Left forelimb (tissue), 1 donor: ENCODE data around the gene CNOT6L.

ENCODE experiments used
- DNase-seq: peaks from one replicate; pipeline ENCODE4 v3.0.0-alpha.2; 2018; ENCODE audit warnings: low spot score

The CNOT6L gene

DNA sequence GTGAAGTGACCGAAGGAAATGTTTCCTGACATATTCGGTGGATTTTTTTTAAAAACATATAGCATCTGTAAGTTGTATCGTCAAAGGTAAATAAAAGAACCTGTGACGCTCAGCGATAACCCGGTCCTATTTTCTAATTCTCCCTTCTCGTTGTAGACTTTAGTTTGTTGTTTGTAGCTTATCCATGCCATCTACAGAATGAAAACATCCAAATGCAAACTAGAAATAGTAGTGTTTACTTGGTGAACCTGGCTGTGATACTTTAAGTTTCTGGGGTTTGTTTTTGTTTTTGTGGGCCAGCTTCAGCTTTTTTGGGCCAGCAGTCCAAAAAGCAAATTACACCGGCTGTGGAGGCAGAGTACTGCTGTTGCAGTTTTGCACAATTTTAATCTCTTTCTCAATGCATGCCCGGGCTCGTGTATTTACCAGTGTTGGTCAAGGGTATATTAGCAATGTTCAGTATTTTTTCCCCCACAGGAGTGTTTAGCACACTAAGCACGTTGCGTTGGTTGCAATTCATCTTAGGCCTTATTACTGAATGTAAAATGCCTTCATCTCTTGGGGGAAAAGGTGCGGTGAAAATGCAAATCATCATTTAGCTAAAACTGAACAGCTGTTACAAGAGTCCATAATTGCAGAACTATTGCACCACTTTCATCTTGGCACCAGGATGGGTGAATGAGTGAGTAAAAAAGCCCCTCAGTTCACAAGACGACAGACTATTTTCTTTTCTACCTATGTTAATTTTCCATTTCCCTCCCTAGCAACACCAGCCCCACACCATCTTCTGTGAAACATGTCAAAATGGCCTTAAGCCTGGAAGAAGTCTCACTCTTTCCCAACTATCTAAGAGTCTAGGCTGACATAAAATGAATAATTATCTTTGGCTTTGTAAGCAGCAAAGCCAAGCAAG lies 1.7 kb upstream of the CNOT6L start:
- no peak for DNase-seq

DNA sequence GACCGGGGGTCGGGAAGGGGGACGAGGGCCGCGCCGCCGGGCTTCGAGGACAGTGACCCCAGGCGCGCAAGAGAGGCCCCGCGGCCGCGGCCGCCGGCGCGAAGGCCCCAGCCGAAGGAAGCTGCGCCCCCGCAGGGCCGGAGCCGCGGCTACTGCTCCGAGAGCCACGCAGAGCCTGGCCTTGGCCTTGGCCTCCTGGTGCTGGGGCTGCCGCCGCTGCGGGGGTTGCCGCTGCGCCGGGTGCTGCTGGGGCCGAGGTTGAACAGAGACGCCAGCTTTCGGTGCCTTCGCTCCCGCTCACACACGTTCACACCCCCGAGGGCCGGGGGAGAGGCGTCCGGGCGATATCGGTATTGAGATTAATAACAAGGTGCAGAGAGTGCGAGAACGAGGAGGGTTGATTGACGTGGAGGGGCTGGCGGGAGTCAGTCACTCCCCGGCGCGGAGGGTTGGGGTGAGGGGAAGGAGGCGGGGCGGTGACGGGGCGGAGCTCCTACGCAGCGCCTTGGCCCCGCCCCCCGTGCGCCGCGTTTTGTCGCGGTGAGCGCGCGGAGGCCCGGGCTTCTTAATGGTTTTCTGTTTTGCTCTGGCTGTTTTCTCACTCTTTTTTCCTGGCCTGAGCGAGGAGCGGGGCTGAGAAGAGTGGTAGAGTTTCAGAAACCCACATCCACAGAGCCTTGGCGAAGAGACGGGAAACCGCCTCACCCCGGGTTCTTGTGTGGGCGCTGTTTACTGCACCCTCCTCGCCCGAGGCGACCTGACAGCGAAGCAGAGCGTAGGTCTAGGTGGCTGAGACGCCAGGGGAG lies 878 bp upstream of the CNOT6L start:
- DNase-seq: peak; percentile 92

DNA sequence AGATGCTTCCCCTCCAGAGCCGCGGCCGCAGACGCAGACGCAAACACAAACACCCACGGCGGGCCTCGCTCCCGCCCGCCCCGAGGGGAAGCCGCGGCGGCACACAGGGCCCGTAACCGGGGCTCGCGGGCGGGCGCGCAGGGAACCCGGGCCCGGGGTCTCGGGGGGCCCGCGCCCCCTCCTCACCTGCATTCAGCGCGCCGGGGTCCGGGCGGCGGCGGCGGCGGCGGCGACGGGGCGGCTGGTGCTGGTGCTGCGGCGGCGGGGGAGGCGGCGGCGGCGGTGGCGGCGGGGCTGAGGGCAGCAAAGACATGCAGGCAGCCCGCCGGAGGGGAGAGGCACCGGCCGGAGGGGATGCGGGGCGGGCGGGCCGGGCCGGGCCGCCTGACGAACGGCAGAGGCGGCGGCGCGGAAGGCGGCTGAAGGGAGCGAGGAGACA lies 255 bp upstream of the CNOT6L start:
- DNase-seq: peak; percentile 76

DNA sequence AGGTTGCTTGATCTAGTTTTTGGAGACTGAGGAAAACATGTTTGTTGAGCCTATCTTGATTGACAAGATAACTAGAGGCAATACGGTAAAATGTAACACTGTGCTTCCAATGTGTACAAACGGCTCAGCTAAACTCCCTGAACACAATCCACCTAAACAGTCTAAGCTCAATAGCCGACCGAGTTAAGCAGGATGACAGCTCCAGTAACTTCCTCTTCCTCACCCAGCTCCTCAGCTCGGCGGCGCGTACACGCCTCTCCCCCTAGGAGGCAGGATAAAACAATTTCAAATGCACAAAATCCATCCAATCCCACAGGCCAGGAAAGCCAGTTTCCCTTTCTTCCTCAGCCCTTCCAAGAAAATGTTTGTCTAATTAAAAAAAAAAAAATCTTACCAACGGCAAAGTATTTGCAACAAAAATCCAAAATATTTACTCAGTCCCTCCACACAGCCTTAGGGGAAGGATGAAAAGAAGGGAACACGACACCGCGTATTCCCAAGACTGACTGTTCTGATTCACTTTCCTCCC lies 1.0 kb downstream of the CNOT6L start:
- DNase-seq: peak; percentile 78

DNA sequence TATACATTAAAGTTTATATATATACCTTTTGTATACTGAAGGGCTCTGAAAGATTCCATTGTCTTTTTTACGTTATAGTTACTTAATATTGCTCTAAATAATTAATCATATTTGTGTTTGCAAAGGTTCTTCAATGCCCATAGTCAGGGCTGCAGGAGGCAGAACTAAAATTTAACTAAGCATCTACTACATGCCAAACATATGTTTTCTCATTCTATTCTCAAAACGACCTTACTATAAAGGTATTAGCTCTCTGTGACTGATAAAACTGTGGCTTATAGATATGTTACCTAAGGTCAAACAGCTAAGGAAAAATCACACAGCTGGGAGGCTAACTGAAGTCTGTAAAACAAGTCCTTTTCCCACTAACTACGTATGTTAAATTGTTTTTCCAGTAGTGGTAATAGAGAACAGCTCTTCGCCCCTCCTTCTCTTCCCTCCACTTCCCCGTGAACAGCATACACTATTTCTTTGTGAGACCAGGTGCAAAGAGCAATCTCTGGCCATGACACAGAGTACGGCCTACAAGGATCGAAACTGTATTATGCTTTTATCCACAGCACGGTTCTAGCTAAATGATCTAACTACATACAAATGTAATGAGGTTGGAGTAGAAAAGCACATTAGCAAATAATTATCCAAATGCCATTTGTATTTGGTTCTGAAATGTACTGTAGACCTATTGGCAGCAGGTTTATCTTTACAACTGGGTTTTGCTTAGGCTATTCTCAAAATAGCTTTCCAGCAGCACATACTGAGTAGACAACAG lies 1.7 kb downstream of the CNOT6L start:
- no peak for DNase-seq

DNA sequence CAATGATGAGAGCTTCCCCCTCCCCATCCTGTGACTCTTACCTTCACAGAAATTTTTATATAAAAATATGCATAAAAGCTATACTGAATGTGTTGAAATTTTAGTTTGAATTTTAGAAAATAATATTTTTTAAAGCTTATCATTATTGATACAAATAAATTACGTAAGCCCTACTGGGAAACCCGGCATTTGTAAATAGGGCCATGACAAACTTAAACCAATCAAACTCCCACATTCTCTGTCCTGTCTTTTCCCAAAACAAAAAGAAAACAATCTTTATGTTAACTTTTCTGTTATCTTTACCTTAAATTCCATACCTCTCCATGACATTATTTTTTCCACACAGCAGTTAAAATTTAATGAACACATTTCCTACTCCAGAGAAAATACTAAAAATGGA lies 2.6 kb downstream of the CNOT6L start:
- no peak for DNase-seq

DNA sequence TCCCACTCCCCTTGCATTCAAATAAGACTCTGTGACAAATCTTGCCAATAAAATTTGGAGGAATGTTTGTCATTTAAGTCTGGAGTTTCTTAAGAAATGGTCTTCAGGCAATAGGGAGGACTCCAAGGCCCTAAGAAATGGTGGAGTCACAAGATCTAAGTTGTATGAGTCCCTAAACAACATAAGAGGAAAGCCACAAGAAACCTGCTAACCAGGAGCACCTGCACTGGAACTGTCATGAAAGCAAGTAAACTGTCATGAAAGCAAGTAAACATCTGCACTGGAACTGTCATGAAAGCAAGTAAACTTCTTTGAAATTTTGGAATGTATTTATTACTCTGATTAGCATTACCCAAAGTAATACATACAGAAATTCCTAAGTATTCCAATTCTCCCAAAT lies 3.5 kb downstream of the CNOT6L start:
- no peak for DNase-seq

DNA sequence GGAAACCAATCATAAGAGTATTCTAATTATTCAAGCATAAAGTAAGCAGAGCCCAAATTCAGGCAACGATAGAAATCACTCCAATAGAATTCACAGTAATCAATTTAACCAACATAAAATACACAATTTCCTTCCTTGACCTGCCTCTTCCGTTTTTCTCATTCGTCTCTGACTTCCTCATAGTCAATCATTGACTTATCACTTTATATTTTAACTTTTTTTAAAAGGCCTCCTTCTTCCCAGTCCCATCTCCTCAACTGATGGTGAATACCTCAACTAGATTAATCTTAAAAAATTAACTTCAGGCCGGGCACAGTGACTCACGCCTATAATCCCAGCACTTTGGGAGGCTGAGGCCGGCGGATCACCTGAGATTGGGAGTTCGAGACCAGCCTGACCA lies 13.3 kb downstream of the CNOT6L start:
- no peak for DNase-seq

DNA sequence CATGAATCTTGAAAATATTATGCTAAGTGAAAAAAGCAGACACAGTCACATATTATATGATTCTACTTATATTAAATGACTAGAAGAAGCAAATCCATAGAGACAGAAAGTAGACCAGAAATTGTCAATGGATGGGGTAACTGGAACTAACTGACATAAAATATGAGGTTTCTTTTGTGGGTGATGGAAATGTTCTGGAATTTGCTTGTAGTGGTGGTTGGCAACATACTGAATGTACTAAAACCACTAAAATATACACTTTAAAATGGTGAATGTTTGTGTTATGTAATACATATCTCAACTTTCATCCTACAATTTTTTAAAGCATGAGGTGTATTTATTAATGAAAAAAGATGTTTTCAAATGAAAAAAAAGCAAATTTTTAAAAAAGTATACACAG lies 14.7 kb downstream of the CNOT6L start:
- no peak for DNase-seq

DNA sequence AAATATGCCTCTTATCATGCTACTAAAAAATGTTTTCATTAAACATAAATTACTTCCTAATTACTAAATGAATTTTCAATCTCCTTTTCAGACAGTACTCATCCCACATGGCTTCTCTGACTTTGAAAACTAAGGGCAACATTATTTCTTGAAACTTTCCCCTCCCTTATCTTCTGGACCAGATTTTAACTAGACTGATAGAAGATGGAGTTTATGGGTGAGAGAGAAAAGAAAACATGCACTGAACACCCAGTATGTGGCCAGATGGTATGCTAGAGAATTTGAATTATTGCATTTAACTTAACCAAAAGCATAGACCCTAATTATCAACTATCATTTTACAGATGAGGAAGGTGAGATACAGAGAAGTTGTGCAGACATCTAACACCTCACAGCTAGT lies 16.8 kb downstream of the CNOT6L start:
- no peak for DNase-seq

GRCh38 chr4:77801260-77801608 lies 17.9 kb downstream of the CNOT6L start:
- no peak for DNase-seq

DNA sequence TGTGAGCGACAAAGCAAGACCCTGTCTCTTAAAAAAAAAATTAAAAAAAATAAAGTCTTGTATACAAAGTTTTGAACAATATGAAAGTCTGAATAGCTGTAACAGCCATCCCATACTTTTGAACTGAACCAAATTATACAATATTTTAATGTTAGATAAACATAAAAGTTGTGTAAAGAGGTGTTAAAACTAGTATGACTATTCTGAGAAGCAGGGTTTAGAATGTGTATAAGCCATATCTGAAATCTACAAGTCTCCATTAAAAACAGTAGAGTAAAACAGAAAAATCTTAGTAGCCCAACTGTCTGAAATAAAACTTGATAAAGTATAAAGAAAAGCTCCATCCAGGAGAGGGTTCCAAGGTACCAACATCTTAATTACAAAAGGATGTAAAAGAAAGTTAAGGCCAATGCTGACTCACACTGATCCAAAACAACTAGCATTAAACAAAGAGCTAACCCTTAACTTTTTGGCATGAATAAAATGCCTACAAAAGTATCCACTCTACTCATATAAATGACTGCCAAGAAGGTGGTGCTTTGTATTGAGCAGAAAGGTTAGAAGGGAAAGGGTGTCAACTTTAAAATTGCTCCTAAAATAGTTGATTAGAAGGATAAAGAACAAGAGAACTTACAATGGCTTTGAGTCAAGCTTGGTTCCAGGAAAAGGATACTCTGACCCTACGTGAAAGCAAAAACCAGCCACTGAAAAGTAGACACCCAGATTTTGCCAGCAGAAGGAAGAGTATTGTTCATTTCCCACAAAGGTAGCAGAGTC lies 18.5 kb downstream of the CNOT6L start:
- no peak for DNase-seq

GRCh38 chr4:77800077-77800476 lies 19.1 kb downstream of the CNOT6L start:
- no peak for DNase-seq

GRCh38 chr4:77798385-77798784 lies 20.8 kb downstream of the CNOT6L start:
- DNase-seq: no peak

- DNase-seq: no peak
Measured at GRCh38 chr4:77797239-77797638, 21.9 kb downstream of the CNOT6L start.

DNA sequence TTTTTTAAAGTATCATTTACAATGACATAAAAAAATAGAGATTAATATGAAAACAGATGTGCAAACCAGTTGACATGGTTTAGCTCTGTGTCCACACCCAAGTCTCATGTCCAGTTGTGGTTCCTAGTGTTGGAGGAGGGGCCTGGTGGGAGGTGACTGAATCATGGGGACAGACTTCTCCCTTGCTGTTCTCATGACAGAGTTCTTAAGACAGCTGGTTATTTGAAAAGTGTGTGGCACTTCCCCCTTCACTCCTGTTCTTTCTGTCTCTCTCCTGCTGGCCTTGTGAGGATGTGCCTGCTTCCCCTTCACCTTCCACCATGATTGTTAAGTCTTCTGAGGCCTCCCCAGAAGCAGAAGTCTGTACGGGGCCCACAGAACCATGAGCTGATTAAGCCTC lies 23.8 kb downstream of the CNOT6L start:
- no peak for DNase-seq

GRCh38 chr4:77790146-77790545 lies 29.0 kb downstream of the CNOT6L start:
- no peak for DNase-seq

GRCh38 chr4:77788990-77789389 lies 30.2 kb downstream of the CNOT6L start:
- DNase-seq: no peak

DNA sequence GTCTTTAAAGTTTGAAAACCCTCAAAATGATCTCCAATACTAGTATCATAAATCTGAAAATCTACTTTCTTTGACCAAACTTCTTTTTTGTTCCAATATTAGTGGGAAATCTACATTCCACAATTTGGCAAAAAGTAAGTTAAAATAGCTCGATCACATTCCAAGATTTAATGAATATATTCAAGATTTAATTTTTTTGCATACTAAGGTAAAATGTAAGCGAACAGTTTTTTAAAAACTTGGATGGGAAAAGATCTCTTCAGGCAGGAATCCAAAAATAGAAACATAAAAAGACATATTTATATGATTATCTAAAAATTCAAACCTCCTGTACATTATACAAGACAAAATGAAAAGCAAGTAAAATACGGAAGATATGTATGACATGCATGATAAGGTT lies 31.2 kb downstream of the CNOT6L start:
- DNase-seq: no peak

- no peak for DNase-seq
Measured at GRCh38 chr4:77785669-77786068, 33.5 kb downstream of the CNOT6L start.

GRCh38 chr4:77783895-77784294 lies 35.3 kb downstream of the CNOT6L start:
- DNase-seq: no peak
